ENCODE results near the gene NFX1.

DNA sequence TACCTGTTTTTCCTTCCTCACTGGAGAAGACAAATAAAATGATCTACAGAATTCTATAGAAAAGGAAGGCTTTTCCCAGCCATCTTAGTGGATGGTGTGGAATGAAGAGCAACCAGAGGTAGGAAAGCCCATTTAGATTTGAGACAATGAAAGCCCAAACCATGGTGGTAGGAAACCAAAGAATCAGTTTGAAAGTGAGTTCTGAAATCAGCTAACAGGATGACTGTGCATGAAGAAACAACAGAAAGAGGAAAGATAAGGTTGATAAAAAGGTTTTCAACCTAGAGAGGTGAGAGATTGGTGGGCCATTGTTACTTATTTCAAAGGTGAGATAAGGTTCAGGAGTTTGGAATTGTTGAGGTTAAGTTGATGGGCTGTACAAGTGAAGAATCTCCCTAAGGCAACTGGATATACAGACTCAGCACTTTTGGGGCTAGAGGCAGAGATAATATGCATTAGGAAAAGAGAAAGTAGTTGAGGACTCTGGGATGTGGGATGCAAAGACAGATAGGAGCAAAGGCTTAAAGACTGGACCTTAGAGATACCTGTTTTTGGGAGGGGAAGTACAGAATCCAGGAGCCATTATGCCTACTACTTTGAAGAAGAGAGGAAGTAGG is 23.1 kb upstream of the NFX1 start:
- no peak for TF ChIP-seq ARNTL (CRISPR knock-in tag; IDR thresholded peaks at IDR 0.05; ENCODE audit: borderline replicate concordance, low read depth)
- TF ChIP-seq ZFP30 (CRISPR knock-in tag; IDR thresholded peaks at IDR 0.05), result no peak
- TF ChIP-seq TCF4 (CRISPR knock-in tag; IDR thresholded peaks at IDR 0.05; ENCODE audit: borderline replicate concordance), result no peak
- TF ChIP-seq ZNF70 (CRISPR knock-in tag; IDR thresholded peaks at IDR 0.05), result no peak
- no peak for TF ChIP-seq GLIS3 (CRISPR knock-in tag; IDR thresholded peaks at IDR 0.05)
- TF ChIP-seq ZNF565 (CRISPR knock-in tag; conservative IDR thresholded peaks at IDR 0.05; ENCODE audit: low read depth), result no peak
- TF ChIP-seq, protein P1, sequence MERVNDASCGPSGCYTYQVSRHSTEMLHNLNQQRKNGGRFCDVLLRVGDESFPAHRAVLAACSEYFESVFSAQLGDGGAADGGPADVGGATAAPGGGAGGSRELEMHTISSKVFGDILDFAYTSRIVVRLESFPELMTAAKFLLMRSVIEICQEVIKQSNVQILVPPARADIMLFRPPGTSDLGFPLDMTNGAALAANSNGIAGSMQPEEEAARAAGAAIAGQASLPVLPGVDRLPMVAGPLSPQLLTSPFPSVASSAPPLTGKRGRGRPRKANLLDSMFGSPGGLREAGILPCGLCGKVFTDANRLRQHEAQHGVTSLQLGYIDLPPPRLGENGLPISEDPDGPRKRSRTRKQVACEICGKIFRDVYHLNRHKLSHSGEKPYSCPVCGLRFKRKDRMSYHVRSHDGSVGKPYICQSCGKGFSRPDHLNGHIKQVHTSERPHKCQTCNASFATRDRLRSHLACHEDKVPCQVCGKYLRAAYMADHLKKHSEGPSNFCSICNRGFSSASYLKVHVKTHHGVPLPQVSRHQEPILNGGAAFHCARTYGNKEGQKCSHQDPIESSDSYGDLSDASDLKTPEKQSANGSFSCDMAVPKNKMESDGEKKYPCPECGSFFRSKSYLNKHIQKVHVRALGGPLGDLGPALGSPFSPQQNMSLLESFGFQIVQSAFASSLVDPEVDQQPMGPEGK (CRISPR knock-in tag; IDR thresholded peaks at IDR 0.05; ENCODE audit: borderline replicate concordance), result no peak
- TF ChIP-seq ZC3H10 (CRISPR knock-in tag; IDR thresholded peaks at IDR 0.05), result no peak
- no peak for TF ChIP-seq ZFP3 (CRISPR knock-in tag; IDR thresholded peaks at IDR 0.05)
- TF ChIP-seq, protein P2, sequence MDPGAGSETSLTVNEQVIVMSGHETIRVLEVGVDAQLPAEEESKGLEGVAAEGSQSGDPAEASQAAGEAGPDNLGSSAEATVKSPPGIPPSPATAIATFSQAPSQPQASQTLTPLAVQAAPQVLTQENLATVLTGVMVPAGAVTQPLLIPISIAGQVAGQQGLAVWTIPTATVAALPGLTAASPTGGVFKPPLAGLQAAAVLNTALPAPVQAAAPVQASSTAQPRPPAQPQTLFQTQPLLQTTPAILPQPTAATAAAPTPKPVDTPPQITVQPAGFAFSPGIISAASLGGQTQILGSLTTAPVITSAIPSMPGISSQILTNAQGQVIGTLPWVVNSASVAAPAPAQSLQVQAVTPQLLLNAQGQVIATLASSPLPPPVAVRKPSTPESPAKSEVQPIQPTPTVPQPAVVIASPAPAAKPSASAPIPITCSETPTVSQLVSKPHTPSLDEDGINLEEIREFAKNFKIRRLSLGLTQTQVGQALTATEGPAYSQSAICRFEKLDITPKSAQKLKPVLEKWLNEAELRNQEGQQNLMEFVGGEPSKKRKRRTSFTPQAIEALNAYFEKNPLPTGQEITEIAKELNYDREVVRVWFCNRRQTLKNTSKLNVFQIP (CRISPR knock-in tag; IDR thresholded peaks at IDR 0.05; ENCODE audit: borderline replicate concordance, low read depth), result no peak

All from SK-N-SH treated with all-trans-retinoic acid at 6 μM for 48 hours (cell line).